Measurements from ENCODE around the gene LRRC66.

Gene LRRC66

GRCh38 chr4:52014903-52015302, 5.3 kb downstream of the LRRC66 start:
- no peak overlapping the region for H3K4me3 ChIP-seq (ENCODE audit: low read length)
- TF ChIP-seq, protein P1, sequence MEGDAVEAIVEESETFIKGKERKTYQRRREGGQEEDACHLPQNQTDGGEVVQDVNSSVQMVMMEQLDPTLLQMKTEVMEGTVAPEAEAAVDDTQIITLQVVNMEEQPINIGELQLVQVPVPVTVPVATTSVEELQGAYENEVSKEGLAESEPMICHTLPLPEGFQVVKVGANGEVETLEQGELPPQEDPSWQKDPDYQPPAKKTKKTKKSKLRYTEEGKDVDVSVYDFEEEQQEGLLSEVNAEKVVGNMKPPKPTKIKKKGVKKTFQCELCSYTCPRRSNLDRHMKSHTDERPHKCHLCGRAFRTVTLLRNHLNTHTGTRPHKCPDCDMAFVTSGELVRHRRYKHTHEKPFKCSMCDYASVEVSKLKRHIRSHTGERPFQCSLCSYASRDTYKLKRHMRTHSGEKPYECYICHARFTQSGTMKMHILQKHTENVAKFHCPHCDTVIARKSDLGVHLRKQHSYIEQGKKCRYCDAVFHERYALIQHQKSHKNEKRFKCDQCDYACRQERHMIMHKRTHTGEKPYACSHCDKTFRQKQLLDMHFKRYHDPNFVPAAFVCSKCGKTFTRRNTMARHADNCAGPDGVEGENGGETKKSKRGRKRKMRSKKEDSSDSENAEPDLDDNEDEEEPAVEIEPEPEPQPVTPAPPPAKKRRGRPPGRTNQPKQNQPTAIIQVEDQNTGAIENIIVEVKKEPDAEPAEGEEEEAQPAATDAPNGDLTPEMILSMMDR (conservative IDR thresholded peaks at IDR 0.05; ENCODE audit: low read length) = no peak
- DNase-seq (ENCODE audit: low read depth) = no peak

DNA sequence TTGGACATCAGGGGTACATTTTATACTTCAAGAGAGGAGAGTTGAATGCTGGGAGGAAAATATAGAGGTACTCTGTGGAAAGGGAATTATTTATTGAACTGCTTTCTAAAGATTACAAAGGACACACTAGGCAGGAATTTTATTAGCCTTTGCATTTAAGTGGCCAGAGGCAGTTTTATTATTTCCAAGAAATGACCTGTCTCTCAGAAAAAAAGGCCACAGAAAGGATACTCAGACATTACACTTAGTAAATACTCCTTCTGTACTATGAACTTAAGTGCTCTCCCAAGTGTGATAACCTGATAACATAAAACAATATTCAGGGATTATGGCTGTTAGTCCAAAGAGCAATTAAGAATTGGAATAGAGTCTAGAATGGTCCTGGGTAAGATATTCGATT, 7.5 kb downstream of the LRRC66 start:
- TF ChIP-seq, protein P1 (conservative IDR thresholded peaks at IDR 0.05; ENCODE audit: low read length) = no peak
- no peak for DNase-seq (ENCODE audit: low read depth)
- H3K4me3 ChIP-seq (ENCODE audit: low read length) = no peak overlapping the region

DNA sequence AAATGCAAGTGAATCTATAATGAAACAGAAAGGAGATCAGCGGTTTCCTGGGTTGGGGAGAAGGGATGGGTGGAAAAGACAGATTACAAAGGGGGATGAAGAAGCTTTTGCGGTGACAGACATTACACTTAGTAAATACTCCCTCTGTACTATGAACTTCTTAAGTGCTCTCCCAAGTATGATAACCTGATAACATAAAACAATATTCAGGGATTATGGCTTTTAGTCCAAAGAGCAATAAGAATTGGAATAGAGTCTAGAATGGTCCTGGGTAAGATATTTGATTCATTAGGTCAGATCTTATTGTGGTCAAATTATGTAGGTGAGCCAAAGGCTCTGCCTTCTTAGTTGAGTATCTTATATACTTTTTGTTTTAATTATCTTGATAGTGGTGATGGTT, 9.2 kb downstream of the LRRC66 start:
- H3K4me3 ChIP-seq (ENCODE audit: low read length) = no peak overlapping the region
- DNase-seq (ENCODE audit: low read depth) = no peak
- TF ChIP-seq, protein P1 (conservative IDR thresholded peaks at IDR 0.05; ENCODE audit: low read length) = no peak

GRCh38 chr4:52006887-52007286, 13.3 kb downstream of the LRRC66 start:
- DNase-seq (ENCODE audit: low read depth) = no peak
- TF ChIP-seq, protein P1 (conservative IDR thresholded peaks at IDR 0.05; ENCODE audit: low read length) = no peak
- no peak overlapping the region for H3K4me3 ChIP-seq (ENCODE audit: low read length)

- H3K4me3 ChIP-seq (ENCODE audit: low read length) = no peak overlapping the region
- no peak for DNase-seq (ENCODE audit: low read depth)
- TF ChIP-seq, protein P1 (conservative IDR thresholded peaks at IDR 0.05; ENCODE audit: low read length) = no peak
Measured at GRCh38 chr4:52005604-52006273, 14.4 kb downstream of the LRRC66 start.

DNA sequence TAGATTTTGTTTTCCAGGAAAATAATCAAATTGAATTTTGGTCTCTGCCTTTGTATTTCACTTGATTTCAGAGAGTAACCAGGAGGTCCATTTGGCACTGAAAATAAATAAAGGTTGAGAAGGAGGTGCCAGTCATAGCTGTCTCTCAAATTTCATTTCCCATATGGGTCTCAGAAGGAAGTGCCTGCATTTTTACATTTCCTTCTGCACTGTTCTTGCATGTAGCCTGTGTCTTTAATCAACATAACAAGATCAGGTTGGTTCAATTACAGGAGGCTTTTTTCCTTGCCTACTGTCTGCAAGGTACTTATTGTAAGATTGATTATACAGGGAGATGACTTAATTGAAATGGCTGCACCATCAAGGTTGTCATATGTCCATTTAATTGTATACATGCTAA, 15.7 kb downstream of the LRRC66 start:
- H3K4me3 ChIP-seq (ENCODE audit: low read length) = no peak overlapping the region
- TF ChIP-seq, protein P1 (conservative IDR thresholded peaks at IDR 0.05; ENCODE audit: low read length) = no peak
- no peak for DNase-seq (ENCODE audit: low read depth)

DNA sequence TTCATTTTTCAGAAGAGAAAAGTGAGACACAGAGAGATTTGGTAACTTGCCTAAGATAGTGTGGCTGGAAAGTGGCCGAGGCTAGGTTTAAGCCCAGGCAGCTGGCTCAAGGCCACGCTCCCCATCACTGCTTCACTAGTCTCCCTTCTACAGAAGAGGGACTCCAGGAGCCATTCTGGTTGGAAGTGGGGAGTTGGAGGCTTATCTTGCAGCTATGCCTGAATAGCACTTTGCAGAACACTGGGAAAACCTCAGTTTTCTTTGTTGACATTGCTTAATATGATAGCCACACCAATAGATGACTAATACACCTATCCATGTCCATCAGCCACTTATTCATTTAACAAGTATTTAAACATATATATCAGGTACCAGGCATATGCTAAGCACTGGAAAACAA, 18.5 kb downstream of the LRRC66 start:
- H3K4me3 ChIP-seq (ENCODE audit: low read length) = no peak overlapping the region
- TF ChIP-seq, protein P1 (conservative IDR thresholded peaks at IDR 0.05; ENCODE audit: low read length) = no peak
- DNase-seq (ENCODE audit: low read depth) = no peak

Measured in AG10803 (cell line).